PC-3 (cell line): ENCODE measurements around the gene PLA2G2A.

ENCODE experiments used
- EZH2 ChIP-seq: fragments of 300-600 bp; sonication (generic); IDR thresholded peaks from one replicate; pipeline ENCODE4 v1.6.1; 2017; ENCODE audit warnings: antibody characterized with exemption, mild to moderate bottlenecking, low read length; ENCODE audit not compliant: unreplicated experiment
- EZH2phosphoT487 ChIP-seq: fragments of 300-600 bp; sonication (generic); IDR thresholded peaks from 2 replicates; pipeline ENCODE4 v1.6.1; 2018; ENCODE audit warnings: mild to moderate bottlenecking, antibody characterized with exemption, low read length, borderline replicate concordance
- TF ChIP-seq, protein P1 (sequence below): fragments of 300-600 bp; sonication (generic); conservative IDR thresholded peaks from 2 replicates; pipeline ENCODE4 v1.5.1; 2017; ENCODE audit warnings: antibody characterized with exemption, low read depth, mild to moderate bottlenecking, low read length

DNA sequence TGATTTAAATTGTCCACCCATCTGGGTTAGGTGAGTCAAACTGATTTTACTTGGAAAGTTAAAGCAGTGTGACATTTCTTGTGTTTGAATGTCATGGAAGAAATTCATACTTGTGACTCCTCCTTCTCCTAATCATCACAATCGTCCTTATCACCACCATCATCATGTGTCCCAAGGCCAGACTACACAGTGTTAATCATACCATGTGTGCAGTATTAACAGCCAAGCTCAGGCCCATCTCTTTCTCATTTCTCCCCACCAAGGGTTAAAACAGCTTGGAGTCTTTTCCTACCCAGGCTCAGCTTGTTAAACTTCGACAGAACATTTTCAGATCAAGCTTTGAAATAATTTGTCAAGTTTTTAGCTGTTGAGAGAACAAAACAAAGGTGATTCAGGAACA lies 33.5 kb downstream of the PLA2G2A start:
- TF ChIP-seq, protein P1, sequence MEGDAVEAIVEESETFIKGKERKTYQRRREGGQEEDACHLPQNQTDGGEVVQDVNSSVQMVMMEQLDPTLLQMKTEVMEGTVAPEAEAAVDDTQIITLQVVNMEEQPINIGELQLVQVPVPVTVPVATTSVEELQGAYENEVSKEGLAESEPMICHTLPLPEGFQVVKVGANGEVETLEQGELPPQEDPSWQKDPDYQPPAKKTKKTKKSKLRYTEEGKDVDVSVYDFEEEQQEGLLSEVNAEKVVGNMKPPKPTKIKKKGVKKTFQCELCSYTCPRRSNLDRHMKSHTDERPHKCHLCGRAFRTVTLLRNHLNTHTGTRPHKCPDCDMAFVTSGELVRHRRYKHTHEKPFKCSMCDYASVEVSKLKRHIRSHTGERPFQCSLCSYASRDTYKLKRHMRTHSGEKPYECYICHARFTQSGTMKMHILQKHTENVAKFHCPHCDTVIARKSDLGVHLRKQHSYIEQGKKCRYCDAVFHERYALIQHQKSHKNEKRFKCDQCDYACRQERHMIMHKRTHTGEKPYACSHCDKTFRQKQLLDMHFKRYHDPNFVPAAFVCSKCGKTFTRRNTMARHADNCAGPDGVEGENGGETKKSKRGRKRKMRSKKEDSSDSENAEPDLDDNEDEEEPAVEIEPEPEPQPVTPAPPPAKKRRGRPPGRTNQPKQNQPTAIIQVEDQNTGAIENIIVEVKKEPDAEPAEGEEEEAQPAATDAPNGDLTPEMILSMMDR: no peak
- TF ChIP-seq EZH2phosphoT487 (no peak), EZH2 (no peak)
